Ramos (cell line): ENCODE measurements around the gene DPP7.

Source experiments
- in situ Hi-C: fragments of 300-500 bp; cut with MboI; formaldehyde crosslinking; loops from one replicate; pipeline ENCODE4 v1.14.3; 2022; ENCODE audit warnings: low sequenced_read_pairs; ENCODE audit not compliant: unreplicated experiment

DPP7 gene

DNA sequence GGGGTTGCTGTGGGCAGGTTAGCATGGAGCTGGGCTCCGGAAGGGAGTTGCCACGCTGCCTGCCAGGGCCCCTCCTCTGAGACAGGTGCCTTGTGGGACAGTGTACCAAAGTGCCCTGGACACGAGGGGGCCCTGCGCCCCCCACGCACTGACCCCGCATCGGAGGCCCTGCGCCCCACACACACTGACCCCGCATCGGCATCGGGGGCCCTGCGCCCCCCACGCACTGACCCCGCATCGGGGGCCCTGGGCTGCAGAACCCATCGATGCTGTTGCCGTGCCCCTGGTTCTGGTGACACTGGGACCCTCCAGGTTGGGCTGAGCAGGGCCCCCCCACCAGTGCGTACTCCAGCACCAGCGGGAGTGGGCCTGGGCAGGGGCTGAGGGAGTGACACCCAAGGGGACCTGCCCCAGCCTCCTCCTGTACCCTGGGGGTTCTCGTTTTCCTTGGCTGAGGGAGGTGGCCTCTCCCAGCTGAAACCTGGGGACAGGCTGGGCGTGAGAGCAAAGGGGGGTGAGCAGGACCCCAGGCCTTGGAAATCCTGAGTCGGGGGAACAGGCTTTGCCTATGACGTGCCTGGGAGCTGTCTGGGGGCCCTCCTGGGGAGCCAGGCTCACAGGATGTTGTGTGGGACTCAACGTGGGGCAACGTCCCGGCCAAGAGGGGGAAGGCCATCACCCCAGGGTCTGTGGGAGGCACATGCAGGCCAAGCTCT, 51.1 kb downstream of the DPP7 start:
- in situ Hi-C loops = loop anchor here (25.0 kb wide), 1 partner anchor 374 kb away; the partner anchor contains the start of gene ENTPD8

DNA sequence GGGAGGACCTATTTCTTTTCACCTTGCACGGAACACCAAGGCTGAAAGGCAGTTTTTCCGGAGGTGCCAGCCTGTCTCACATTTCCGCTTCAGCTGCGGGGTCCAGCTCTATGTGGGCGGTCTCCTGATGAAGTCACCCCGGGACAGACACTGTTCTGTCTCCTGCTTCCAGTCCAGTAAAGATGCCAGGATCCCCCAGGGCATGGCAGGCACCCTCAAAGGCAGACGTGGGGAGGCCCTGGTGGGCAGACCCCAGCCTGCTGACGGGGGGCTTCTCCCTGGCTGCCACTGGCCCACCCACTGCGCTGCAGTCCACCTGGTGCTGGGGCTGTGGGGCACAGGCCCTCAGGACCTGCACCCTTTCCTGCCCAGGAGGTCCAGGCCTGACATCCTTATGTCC, 51.7 kb downstream of the DPP7 start:
- in situ Hi-C loops = loop anchor here (25.0 kb wide), 1 partner anchor 375 kb away; the partner anchor contains the start of gene ENTPD8

DNA sequence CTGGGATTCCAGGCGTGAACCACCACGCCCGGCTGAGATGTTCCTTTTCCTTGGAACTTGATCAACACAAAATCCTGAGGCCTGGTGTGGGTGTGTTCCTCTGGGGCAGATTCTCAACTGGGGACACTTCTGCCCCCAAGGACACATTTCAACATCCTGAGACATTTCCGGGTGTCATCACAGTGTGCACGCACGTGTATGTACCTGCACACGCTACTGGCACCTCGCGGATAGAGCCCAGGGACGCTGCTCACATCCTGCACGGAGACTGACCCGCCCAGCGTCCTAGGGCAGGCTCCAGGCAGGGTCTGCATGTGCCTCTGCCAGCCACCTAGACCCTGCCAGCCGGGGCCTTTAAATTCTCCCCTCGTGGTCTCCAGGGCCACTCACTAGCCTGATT, 52.1 kb downstream of the DPP7 start:
- in situ Hi-C loops = loop anchor here (25.0 kb wide), 1 partner anchor 375 kb away; the partner anchor contains the start of gene ENTPD8
